Osteocyte (in vitro differentiated cells): ENCODE measurements around the gene DHRS13. TPM values are rescaled to one million over a fixed set of nuclear protein-coding genes. Genes with fewer than 3 reads are reported as not detected.

Experiments used
- DNase-seq: peaks from one replicate; pipeline ENCODE4 v3.0.0; 2021; ENCODE audit warnings: mixed read lengths; ENCODE audit not compliant: unreplicated experiment; ENCODE audit errors: extremely low spot score
- H3K27ac Mint-ChIP-seq: one replicate; pipeline ENCODE4 v1.8.0; 2021; ENCODE audit warnings: mild to moderate bottlenecking, mixed read lengths; ENCODE audit not compliant: unreplicated experiment
- H3K27me3 Mint-ChIP-seq: one replicate; pipeline ENCODE4 v1.8.0; 2021; ENCODE audit warnings: mixed read lengths; ENCODE audit not compliant: unreplicated experiment
- H3K36me3 Mint-ChIP-seq: one replicate; pipeline ENCODE4 v1.8.0; 2021; ENCODE audit warnings: mixed read lengths; ENCODE audit not compliant: unreplicated experiment
- H3K4me1 Mint-ChIP-seq: one replicate; pipeline ENCODE4 v1.8.0; 2021; ENCODE audit warnings: mixed read lengths; ENCODE audit not compliant: unreplicated experiment
- H3K4me3 Mint-ChIP-seq: one replicate; pipeline ENCODE4 v1.8.0; 2021; ENCODE audit warnings: mild to moderate bottlenecking, moderate library complexity, mixed read lengths; ENCODE audit not compliant: unreplicated experiment
- H3K9me3 Mint-ChIP-seq: one replicate; pipeline ENCODE4 v1.8.0; 2021; ENCODE audit warnings: mixed read lengths; ENCODE audit not compliant: unreplicated experiment
- total RNA-seq: library from RNA; stranded (reverse); gene quantifications from 2 replicates; pipeline ENCODE4 v1.2.1, GENCODE V29; 2021
- TF ChIP-seq, protein P1 (sequence below): fragments of 200-600 bp; sonication (generic); IDR thresholded peaks from 2 replicates; pipeline ENCODE4 v1.5.0; 2021; ENCODE audit warnings: antibody characterized with exemption, mild to moderate bottlenecking, moderate library complexity

Gene DHRS13
- total RNA-seq, 1 donor from 2014 or later, result 10.7 TPM

GRCh38 chr17:28861393-28862203 is 41.3 kb downstream of the DHRS13 start:
- TF ChIP-seq, protein P1, sequence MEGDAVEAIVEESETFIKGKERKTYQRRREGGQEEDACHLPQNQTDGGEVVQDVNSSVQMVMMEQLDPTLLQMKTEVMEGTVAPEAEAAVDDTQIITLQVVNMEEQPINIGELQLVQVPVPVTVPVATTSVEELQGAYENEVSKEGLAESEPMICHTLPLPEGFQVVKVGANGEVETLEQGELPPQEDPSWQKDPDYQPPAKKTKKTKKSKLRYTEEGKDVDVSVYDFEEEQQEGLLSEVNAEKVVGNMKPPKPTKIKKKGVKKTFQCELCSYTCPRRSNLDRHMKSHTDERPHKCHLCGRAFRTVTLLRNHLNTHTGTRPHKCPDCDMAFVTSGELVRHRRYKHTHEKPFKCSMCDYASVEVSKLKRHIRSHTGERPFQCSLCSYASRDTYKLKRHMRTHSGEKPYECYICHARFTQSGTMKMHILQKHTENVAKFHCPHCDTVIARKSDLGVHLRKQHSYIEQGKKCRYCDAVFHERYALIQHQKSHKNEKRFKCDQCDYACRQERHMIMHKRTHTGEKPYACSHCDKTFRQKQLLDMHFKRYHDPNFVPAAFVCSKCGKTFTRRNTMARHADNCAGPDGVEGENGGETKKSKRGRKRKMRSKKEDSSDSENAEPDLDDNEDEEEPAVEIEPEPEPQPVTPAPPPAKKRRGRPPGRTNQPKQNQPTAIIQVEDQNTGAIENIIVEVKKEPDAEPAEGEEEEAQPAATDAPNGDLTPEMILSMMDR, result no peak

GRCh38 chr17:28860363-28860808 is 42.5 kb downstream of the DHRS13 start:
- Mint-ChIP-seq H3K36me3 (peaks cover 19% of the 10 kb centered on the region), H3K27me3 (no peaks in the 10 kb centered on the region), H3K27ac (no peak overlapping the region), H3K9me3 (no peaks in the 10 kb centered on the region), H3K4me3 (no peak overlapping the region), H3K4me1 (peaks cover 8% of the 10 kb centered on the region)
- TF ChIP-seq, protein P1, result no peak
- DNase-seq, result no peak

More at GRCh38 chr17:28861393-28862203, 41.3 kb downstream of the DHRS13 start:
- Mint-ChIP-seq H3K4me1 (peaks cover 9% of the 10 kb centered on the region), H3K4me3 (no peak overlapping the region), H3K27ac (no peak overlapping the region), H3K27me3 (no peaks in the 10 kb centered on the region), H3K36me3 (peaks cover 17% of the 10 kb centered on the region), H3K9me3 (no peaks in the 10 kb centered on the region)
- DNase-seq, result no peak

DNA sequence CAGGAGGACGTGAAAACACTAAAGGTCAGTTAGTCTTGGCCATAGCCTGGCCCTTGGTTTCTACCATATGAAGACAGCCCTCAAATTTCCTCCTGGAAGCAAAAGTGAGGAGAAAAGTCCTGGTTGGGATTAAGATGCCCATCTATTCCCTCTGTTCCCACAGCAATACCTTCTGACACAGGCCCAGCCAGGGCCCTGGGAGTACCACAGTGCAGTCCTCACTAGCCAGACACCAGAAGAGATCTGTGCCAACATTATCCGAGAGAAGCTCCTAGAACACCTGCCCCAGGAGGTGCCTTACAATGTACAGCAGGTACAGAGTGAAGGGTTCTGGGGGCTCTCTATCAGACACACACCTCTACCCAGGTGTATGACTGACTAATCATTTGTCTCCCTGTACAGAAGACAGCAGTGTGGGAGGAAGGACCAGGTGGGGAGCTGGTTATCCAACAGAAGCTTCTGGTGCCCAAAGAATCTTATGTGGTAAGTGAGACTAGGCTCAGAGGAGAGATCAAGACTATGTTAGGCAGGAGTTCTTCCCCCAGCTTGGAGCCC is 44.0 kb downstream of the DHRS13 start:
- TF ChIP-seq, protein P1, result no peak
- no peak overlapping the region for H3K4me3 Mint-ChIP-seq
- no peaks in the 10 kb centered on the region for H3K9me3 Mint-ChIP-seq
- H3K36me3 Mint-ChIP-seq, result peaks cover 19% of the 10 kb centered on the region
- no peak for DNase-seq
- H3K4me1 Mint-ChIP-seq, result peaks cover 11% of the 10 kb centered on the region
- H3K27ac Mint-ChIP-seq, result no peak overlapping the region
- H3K27me3 Mint-ChIP-seq, result no peaks in the 10 kb centered on the region

DNA sequence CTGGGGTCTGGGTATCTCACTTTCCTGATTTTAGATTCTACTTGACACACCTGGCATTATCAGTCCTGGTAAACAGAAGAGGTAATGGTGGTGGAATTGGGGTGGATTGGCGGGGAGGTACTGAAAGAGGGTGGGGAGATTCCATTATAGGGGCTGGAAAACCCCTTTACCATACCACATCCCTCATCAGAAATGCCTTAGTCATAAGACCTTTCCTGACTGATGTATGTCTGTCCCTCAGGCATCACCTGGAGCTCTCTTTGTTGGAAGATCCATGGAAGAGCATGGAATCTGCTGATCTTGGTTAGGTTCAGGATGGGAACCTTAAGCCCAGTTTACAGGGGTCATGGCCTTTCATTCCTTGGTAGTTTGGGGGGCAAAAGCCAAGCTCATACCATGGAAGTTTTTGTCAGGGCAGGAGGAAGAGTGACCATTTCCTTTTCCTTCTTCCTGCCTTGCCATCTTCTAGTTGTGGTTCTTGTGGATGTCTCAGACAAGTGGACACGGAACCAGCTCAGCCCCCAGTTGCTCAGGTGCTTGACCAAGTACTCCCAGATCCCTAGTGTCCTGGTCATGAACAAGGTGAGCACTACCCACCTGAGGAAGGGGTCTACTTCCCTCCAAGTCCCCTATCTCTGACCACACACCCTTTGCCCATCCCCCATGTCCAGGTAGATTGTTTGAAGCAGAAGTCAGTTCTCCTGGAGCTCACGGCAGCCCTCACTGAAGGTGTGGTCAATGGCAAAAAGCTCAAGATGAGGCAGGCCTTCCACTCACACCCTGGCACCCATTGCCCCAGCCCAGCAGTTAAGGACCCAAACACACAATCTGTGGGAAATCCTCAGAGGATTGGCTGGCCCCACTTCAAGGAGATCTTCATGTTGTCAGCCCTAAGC is 44.7 kb downstream of the DHRS13 start:
- no peak overlapping the region for H3K27ac Mint-ChIP-seq
- H3K27me3 Mint-ChIP-seq, result no peaks in the 10 kb centered on the region
- H3K36me3 Mint-ChIP-seq, result peaks cover 19% of the 10 kb centered on the region
- peaks cover 11% of the 10 kb centered on the region for H3K4me1 Mint-ChIP-seq
- TF ChIP-seq, protein P1, result no peak
- H3K4me3 Mint-ChIP-seq, result no peak overlapping the region
- no peak for DNase-seq
- H3K9me3 Mint-ChIP-seq, result no peaks in the 10 kb centered on the region
